ENCODE data around the gene SLC17A1.

The SLC17A1 gene

GRCh38 chr6:25831532-25832306 is at the start of gene SLC17A1:
Gene SLC17A1, minus strand, starts transcription at chr6:25832052. Its CDS starts 1,495 bp downstream, at chr6:25830557.
- DNase-seq, result no peak

GRCh38 chr6:25880601-25881000 is 48.7 kb upstream of the SLC17A1 start:
- no peak for DNase-seq

- no peak for DNase-seq
These were observed 47.0 kb upstream of the SLC17A1 start for GRCh38 chr6:25878721-25879322.

GRCh38 chr6:25875926-25876602 is 44.2 kb upstream of the SLC17A1 start:
- no peak for DNase-seq

- DNase-seq, result no peak
These were observed 43.7 kb upstream of the SLC17A1 start for GRCh38 chr6:25875563-25875905.

- DNase-seq, result peak in 1 of 6 experiments; percentile 9
These were observed 43.1 kb upstream of the SLC17A1 start for GRCh38 chr6:25874822-25875562.

GRCh38 chr6:25874118-25874517 is 42.3 kb upstream of the SLC17A1 start, which contains the start of gene SLC17A3:
Gene SLC17A3, minus strand, starts transcription at chr6:25874243. Its CDS starts 5,856 bp downstream, at chr6:25868387.
- no peak for DNase-seq

GRCh38 chr6:25872814-25873213 is 41.0 kb upstream of the SLC17A1 start:
- DNase-seq, result peak in 1 of 6 experiments; percentile 18

GRCh38 chr6:25869840-25870239 is 38.0 kb upstream of the SLC17A1 start:
- no peak for DNase-seq

- no peak for DNase-seq
These were observed 36.8 kb upstream of the SLC17A1 start for GRCh38 chr6:25868436-25869183.

GRCh38 chr6:25866011-25866410 is 34.2 kb upstream of the SLC17A1 start:
- DNase-seq, result peak in 3 of 6 experiments; percentile 64 to 77 (median 71)

- no peak for DNase-seq
These were observed 31.5 kb upstream of the SLC17A1 start for GRCh38 chr6:25863360-25863759.

GRCh38 chr6:25862199-25862598 is 30.3 kb upstream of the SLC17A1 start:
- no peak for DNase-seq

- DNase-seq, result no peak
These were observed 20.9 kb upstream of the SLC17A1 start for GRCh38 chr6:25852756-25853155.

GRCh38 chr6:25851961-25852360 is 20.1 kb upstream of the SLC17A1 start:
- DNase-seq, result no peak

- DNase-seq, result no peak
These were observed 12.7 kb upstream of the SLC17A1 start for GRCh38 chr6:25844518-25844917.

GRCh38 chr6:25842526-25842925 is 10.7 kb upstream of the SLC17A1 start:
- no peak for DNase-seq

- DNase-seq, result no peak
These were observed 3.8 kb upstream of the SLC17A1 start for GRCh38 chr6:25835442-25836283.

- no peak for DNase-seq
These were observed 3.1 kb upstream of the SLC17A1 start for GRCh38 chr6:25834950-25835349.

GRCh38 chr6:25833136-25833535 is 1.3 kb upstream of the SLC17A1 start:
- DNase-seq, result no peak

- no peak for DNase-seq
These were observed 818 bp upstream of the SLC17A1 start for GRCh38 chr6:25832670-25833069.

GRCh38 chr6:25832307-25832662 is 433 bp upstream of the SLC17A1 start:
- no peak for DNase-seq
